Lower leg skin (tissue), 4 donors: Measurements from ENCODE around the gene SSH3. TPM values are rescaled to one million over a fixed set of nuclear protein-coding genes. Genes with fewer than 3 reads are reported as not detected.
"Not testable (repeated sequence)": the region's sequence is repeated elsewhere in the genome, so short reads cannot be mapped to it uniquely, and the experiment has no call there.

Source experiments
- DNase-seq, 2 donors: peaks; one replicate each; pipeline ENCODE4 v3.0.0-alpha.2; 2019; ENCODE audit warnings: low spot score in 2 of 2
- H3K4me3 ChIP-seq: fragments of 200-600 bp; sonication (generic); 2 replicates; pipeline ENCODE4 v1.5.1; 2017; ENCODE audit warnings: mild to moderate bottlenecking, low read depth; ENCODE audit not compliant: poor library complexity, severe bottlenecking
- POLR2A ChIP-seq, 2 donors: fragments of 450-650 bp; IDR thresholded peaks; one replicate each; pipeline ENCODE4 v1.6.1; 2016 to 2017; ENCODE audit warnings: antibody characterized with exemption in 2 of 2, mild to moderate bottlenecking in 1 of 2, moderate library complexity in 1 of 2
- WGBS, 2 donors: methylation state at CpG; one replicate each; pipeline ENCODE4 v1.1.5; 2018; 5-methylcytosine and 5-hydroxymethylcytosine counted together
- intact Hi-C: fragments of 100-400 bp; cut with DNase I; formaldehyde crosslinking; loops from one replicate; pipeline ENCODE4 v1.15.0; 2023; ENCODE audit warnings: low total_unique reads
- total RNA-seq, 4 donors: library from RNA; depleted of rRNA; stranded (reverse); fragments of >200 nt; gene quantifications; one replicate each; pipeline ENCODE4 v1.1.0, GENCODE V29; 2016
- TF ChIP-seq, protein P1 (sequence below), 3 donors: fragments of 450-650 bp; IDR thresholded peaks; one replicate each; pipeline ENCODE4 v1.5.1; 2016; ENCODE audit warnings: antibody characterized with exemption in 3 of 3, mild to moderate bottlenecking in 3 of 3, moderate library complexity in 2 of 3

The SSH3 gene
- total RNA-seq, 4 donors from 2014 or later, result 58.6 to 71.0 (median 62.0) TPM

GRCh38 chr11:67256477-67257135 lies 46.7 kb upstream of the SSH3 start:
- no peak overlapping the region for H3K4me3 ChIP-seq
- intact Hi-C loops, result no loop called here
- no peak for TF ChIP-seq POLR2A (IDR thresholded peaks at IDR 0.05)
- TF ChIP-seq, protein P1, sequence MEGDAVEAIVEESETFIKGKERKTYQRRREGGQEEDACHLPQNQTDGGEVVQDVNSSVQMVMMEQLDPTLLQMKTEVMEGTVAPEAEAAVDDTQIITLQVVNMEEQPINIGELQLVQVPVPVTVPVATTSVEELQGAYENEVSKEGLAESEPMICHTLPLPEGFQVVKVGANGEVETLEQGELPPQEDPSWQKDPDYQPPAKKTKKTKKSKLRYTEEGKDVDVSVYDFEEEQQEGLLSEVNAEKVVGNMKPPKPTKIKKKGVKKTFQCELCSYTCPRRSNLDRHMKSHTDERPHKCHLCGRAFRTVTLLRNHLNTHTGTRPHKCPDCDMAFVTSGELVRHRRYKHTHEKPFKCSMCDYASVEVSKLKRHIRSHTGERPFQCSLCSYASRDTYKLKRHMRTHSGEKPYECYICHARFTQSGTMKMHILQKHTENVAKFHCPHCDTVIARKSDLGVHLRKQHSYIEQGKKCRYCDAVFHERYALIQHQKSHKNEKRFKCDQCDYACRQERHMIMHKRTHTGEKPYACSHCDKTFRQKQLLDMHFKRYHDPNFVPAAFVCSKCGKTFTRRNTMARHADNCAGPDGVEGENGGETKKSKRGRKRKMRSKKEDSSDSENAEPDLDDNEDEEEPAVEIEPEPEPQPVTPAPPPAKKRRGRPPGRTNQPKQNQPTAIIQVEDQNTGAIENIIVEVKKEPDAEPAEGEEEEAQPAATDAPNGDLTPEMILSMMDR (IDR thresholded peaks at IDR 0.05), result no peak
- WGBS, 2 donors, result 73 to 76% methylated on average over 5 of the region's 5 CpGs
- no peak for DNase-seq

DNA sequence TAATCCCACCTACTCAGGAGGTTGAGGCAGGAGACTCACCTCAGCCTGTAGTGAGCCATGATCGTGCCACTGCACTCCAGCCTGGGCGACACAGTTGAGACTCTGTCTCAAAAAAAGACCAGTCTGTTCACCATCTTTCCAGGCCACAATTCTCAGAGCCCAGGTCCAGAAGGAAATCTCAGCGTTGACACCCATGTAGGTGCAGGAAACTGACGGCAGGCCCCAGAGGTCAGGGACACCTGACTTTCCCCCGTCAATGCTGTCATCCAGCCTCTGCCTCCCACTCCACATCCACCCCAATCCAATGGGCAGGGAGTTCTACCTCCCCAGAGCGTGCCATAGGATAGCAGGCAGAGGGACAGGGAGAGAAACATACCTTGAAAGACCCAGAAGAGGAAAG lies 42.9 kb upstream of the SSH3 start:
- no peak overlapping the region for H3K4me3 ChIP-seq
- WGBS, 2 donors, result 83 to 86% methylated on average over 6 of the region's 6 CpGs
- TF ChIP-seq POLR2A (IDR thresholded peaks at IDR 0.05), result no peak
- TF ChIP-seq, protein P1 (IDR thresholded peaks at IDR 0.05), result no peak
- intact Hi-C loops, result no loop called here
- DNase-seq, result no peak

GRCh38 chr11:67260885-67261639 lies 42.3 kb upstream of the SSH3 start:
- intact Hi-C loops, DNase-seq, H3K4me3 ChIP-seq: not testable (repeated sequence)
- 29 to 36% methylated on average over 44 to 45 of the region's 50 CpGs for WGBS, 2 donors

- intact Hi-C loops, result no loop called here
- H3K4me3 ChIP-seq, result no peak overlapping the region
- DNase-seq, result no peak
- TF ChIP-seq, protein P1 (IDR thresholded peaks at IDR 0.05), result no peak
- WGBS, 2 donors, result 6 to 11% methylated on average over 18 of the region's 18 CpGs
These were observed 41.7 kb upstream of the SSH3 start for GRCh38 chr11:67261640-67261945.

DNA sequence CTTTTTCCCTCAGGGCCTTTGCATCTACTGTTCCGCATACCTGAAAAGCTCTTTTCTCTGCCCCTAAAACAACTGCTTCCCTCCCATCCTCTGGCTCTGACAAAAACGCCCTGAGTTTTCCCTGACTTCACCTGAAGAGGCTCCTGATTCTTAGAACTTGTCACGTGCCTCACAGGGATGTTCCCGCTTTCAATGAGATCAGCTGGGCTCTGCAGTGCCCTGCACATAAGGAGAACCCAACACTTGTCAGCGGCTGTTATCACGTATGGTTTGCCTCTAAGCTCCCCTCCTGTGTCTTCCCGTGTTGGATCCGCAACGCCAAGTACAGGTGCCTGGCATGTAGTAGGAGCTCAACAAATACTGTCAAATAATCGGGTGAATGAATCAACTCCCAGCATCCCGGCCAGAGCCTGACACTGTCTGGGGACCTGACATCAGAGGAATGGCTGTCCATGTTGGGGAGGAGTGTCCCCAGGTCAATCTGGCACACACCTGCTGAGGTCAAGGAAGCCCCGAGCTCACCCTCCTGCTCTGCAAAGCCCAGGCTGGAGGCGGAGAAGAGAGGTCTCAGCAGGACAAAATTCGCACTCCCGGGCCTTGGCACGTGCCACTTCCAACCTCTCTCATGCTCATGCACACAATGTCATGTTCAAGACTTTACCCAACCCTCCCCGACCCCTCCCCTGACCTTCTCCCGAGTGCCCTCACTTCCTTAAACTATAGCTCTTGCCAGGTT lies 41.2 kb upstream of the SSH3 start:
- DNase-seq, result no peak
- no peak overlapping the region for H3K4me3 ChIP-seq
- intact Hi-C loops, result loop anchor here (2.0 kb wide), 1 partner anchor 53 kb away; no protein-coding TSS in a partner anchor
- TF ChIP-seq, protein P1 (IDR thresholded peaks at IDR 0.05), result no peak
- no peak for TF ChIP-seq POLR2A (IDR thresholded peaks at IDR 0.05)
- WGBS, 2 donors, result 35 to 40% methylated on average over 18 of the region's 18 CpGs
